HL-60 (cell line): ENCODE results near the gene BLID.

Source experiments
- CTCF ChIP-seq: IDR thresholded peaks from one replicate; pipeline ENCODE4 v1.5.1; 2011; ENCODE audit warnings: low read length, control low read depth, inconsistent platforms; ENCODE audit not compliant: insufficient read depth
- POLR2AphosphoS5 ChIP-seq: IDR thresholded peaks from 2 replicates; pipeline ENCODE4 v1.6.1; 2012; ENCODE audit warnings: low read depth
- REST ChIP-seq: IDR thresholded peaks from 2 replicates; pipeline ENCODE4 v1.6.1; 2012; ENCODE audit warnings: low read depth; ENCODE audit not compliant: insufficient replicate concordance
- SPI1 ChIP-seq: IDR thresholded peaks from 2 replicates; pipeline ENCODE4 v1.6.1; 2012; ENCODE audit warnings: low read depth, mild to moderate bottlenecking, borderline replicate concordance

GRCh38 chr11:122127020-122127419 lies 11.0 kb upstream of the BLID start:
- no peak for TF ChIP-seq CTCF
- no peak for TF ChIP-seq POLR2AphosphoS5
- TF ChIP-seq SPI1 = no peak
- no peak for TF ChIP-seq REST
